OCI-LY1 (cell line): ENCODE data around the gene SMCHD1.

ENCODE experiments used
- H2AFZ ChIP-seq: fragments of 200-600 bp; sonication (generic), shearing (Covaris generic); 2 replicates; pipeline ENCODE4 v1.6.0; 2014; ENCODE audit warnings: antibody characterized with exemption, mild to moderate bottlenecking, low read length
- H3F3A ChIP-seq: fragments of 200-600 bp; sonication (generic), shearing (Covaris generic); 2 replicates; pipeline ENCODE4 v1.6.0; 2014; ENCODE audit warnings: mild to moderate bottlenecking, antibody characterized with exemption, low read length, moderate library complexity; ENCODE audit not compliant: insufficient read depth
- H3K27ac ChIP-seq: fragments of 200-600 bp; sonication (generic); 2 replicates; pipeline ENCODE4 v1.5.1; 2014; ENCODE audit warnings: low read length, mixed run types, mild to moderate bottlenecking, low read depth; ENCODE audit not compliant: poor library complexity, severe bottlenecking
- H3K27me3 ChIP-seq: fragments of 200-600 bp; sonication (generic); 2 replicates; pipeline ENCODE4 v1.6.0; 2014; ENCODE audit warnings: antibody characterized with exemption, mild to moderate bottlenecking, low read length, moderate library complexity; ENCODE audit not compliant: insufficient read depth
- H3K36me3 ChIP-seq: fragments of 200-600 bp; sonication (generic); 2 replicates; pipeline ENCODE4 v1.6.1; 2014; ENCODE audit warnings: mild to moderate bottlenecking, antibody characterized with exemption, low read length, moderate library complexity, mixed read lengths; ENCODE audit not compliant: insufficient read depth
- H3K4me1 ChIP-seq: fragments of 200-600 bp; sonication (generic); 2 replicates; pipeline ENCODE4 v1.5.1; 2014; ENCODE audit warnings: mild to moderate bottlenecking, low read length, moderate library complexity; ENCODE audit not compliant: insufficient read depth, severe bottlenecking
- H3K4me2 ChIP-seq: fragments of 200-600 bp; sonication (generic), shearing (Covaris generic); 2 replicates; pipeline ENCODE4 v1.6.1; 2014; ENCODE audit warnings: low read length
- H3K4me3 ChIP-seq: fragments of 200-600 bp; sonication (generic); 2 replicates; pipeline ENCODE4 v1.5.1; 2014; ENCODE audit warnings: low read length, low read depth, mild to moderate bottlenecking, mixed read lengths; ENCODE audit not compliant: poor library complexity, severe bottlenecking
- H3K79me2 ChIP-seq: fragments of 200-600 bp; shearing (Covaris generic); 2 replicates; pipeline ENCODE4 v1.6.1; 2016; ENCODE audit warnings: mixed run types, low read length, mixed read lengths; ENCODE audit not compliant: insufficient read depth
- H3K9ac ChIP-seq: fragments of 200-600 bp; sonication (generic), shearing (Covaris generic); 2 replicates; pipeline ENCODE4 v1.6.1; 2014; ENCODE audit warnings: mild to moderate bottlenecking, low read length, mixed read lengths
- H3K9me2 ChIP-seq: fragments of 200-600 bp; sonication (generic), shearing (Covaris generic); 2 replicates; pipeline ENCODE4 v1.6.1; 2014; ENCODE audit warnings: low read depth, mild to moderate bottlenecking, low read length, mixed read lengths
- H3K9me3 ChIP-seq: fragments of 200-600 bp; shearing (Covaris generic); 2 replicates; pipeline ENCODE4 v1.6.1; 2014; ENCODE audit warnings: low read length, mixed read lengths
- H4K20me1 ChIP-seq: fragments of 200-600 bp; sonication (generic), shearing (Covaris generic); 2 replicates; pipeline ENCODE4 v1.6.0; 2016; ENCODE audit warnings: mild to moderate bottlenecking, low read length; ENCODE audit not compliant: insufficient read depth
- CTCF ChIP-seq: fragments of 200-600 bp; sonication (generic), shearing (Covaris generic); IDR thresholded peaks from 2 replicates; pipeline ENCODE4 v1.5.1; 2017; ENCODE audit warnings: mild to moderate bottlenecking, antibody characterized with exemption, low read length, moderate library complexity, mixed read lengths
- EZH2 ChIP-seq: fragments of 200-600 bp; sonication (generic), shearing (Covaris generic); IDR thresholded peaks from 2 replicates; pipeline ENCODE4 v1.8.0; 2017; ENCODE audit warnings: borderline replicate concordance, mixed run types, mild to moderate bottlenecking, antibody characterized with exemption, low read length, moderate library complexity, mixed read lengths

The SMCHD1 gene

GRCh38 chr18:2687390-2688001 lies 32.0 kb downstream of the SMCHD1 start:
- peak overlapping the region; percentile 40 for H3K27ac ChIP-seq
- no peaks in the 10 kb centered on the region for H3K27me3 ChIP-seq
- H2AFZ ChIP-seq: no peak overlapping the region
- no peak overlapping the region for H3K9ac ChIP-seq
- no peaks in the 10 kb centered on the region for H3K9me2 ChIP-seq
- H3K36me3 ChIP-seq: peaks cover 89% of the 10 kb centered on the region
- H3K4me3 ChIP-seq: no peak overlapping the region
- H3F3A ChIP-seq: no peaks in the 10 kb centered on the region
- H3K4me1 ChIP-seq: peaks cover 7% of the 10 kb centered on the region
- no peaks in the 10 kb centered on the region for H4K20me1 ChIP-seq
- TF ChIP-seq CTCF (no peak), EZH2 (no peak)
- peaks cover 12% of the 10 kb centered on the region for H3K79me2 ChIP-seq
- 0 out of 2 replicates have a peak, but pooled peaks cover 2% of the 10 kb centered on the region for H3K9me3 ChIP-seq
- no peak overlapping the region for H3K4me2 ChIP-seq

GRCh38 chr18:2692508-2692907 lies 37.0 kb downstream of the SMCHD1 start:
- peaks cover 92% of the 10 kb centered on the region for H3K36me3 ChIP-seq
- H3K9me2 ChIP-seq: no peaks in the 10 kb centered on the region
- H4K20me1 ChIP-seq: no peaks in the 10 kb centered on the region
- H3K79me2 ChIP-seq: no peaks in the 10 kb centered on the region
- H3K4me3 ChIP-seq: no peak overlapping the region
- no peak overlapping the region for H3K9ac ChIP-seq
- no peak overlapping the region for H3K27ac ChIP-seq
- H3K27me3 ChIP-seq: no peaks in the 10 kb centered on the region
- H3K4me2 ChIP-seq: no peak overlapping the region
- no peak for TF ChIP-seq CTCF
- no peak for TF ChIP-seq EZH2
- H3K4me1 ChIP-seq: peaks cover 3% of the 10 kb centered on the region
- no peaks in the 10 kb centered on the region for H3K9me3 ChIP-seq
- no peaks in the 10 kb centered on the region for H3F3A ChIP-seq
- no peak overlapping the region for H2AFZ ChIP-seq

- H3K27ac ChIP-seq: no peak overlapping the region
- no peaks in the 10 kb centered on the region for H3K27me3 ChIP-seq
- H3K9me3 ChIP-seq: no peaks in the 10 kb centered on the region
- no peak overlapping the region for H3K4me2 ChIP-seq
- H3K4me1 ChIP-seq: no peaks in the 10 kb centered on the region
- H3K9ac ChIP-seq: no peak overlapping the region
- H3K4me3 ChIP-seq: no peak overlapping the region
- H3K36me3 ChIP-seq: peaks cover 90% of the 10 kb centered on the region
- no peak overlapping the region for H2AFZ ChIP-seq
- no peaks in the 10 kb centered on the region for H3K79me2 ChIP-seq
- TF ChIP-seq CTCF (no peak), EZH2 (no peak)
- H3F3A ChIP-seq: no peaks in the 10 kb centered on the region
- no peaks in the 10 kb centered on the region for H3K9me2 ChIP-seq
- H4K20me1 ChIP-seq: no peaks in the 10 kb centered on the region
These were observed 41.7 kb downstream of the SMCHD1 start for GRCh38 chr18:2697184-2697583.
